Measurements from ENCODE around the gene ZNF32. TPM values are rescaled to one million over a fixed set of nuclear protein-coding genes. Genes with fewer than 3 reads are reported as not detected.

Gene ZNF32
- 25.7 TPM for total RNA-seq (ENCODE audit: unreplicated experiment)
- long read RNA-seq, transcript ZNF32-201 (3 exons, 1,137 nt), result major isoform, 9 of 22 reads
- long read RNA-seq, partial matches to known transcripts, result 0 of 22 reads
- long read RNA-seq, other reads (novel, unspliced or antisense), result 12 of 22 reads

GRCh38 chr10:43648398-43649184, at the start of gene ZNF32:
Gene ZNF32 (minus strand): TSS chr10:43648881. CDS start chr10:43646133, 2,748 bp downstream.
- peaks cover 38% of the 10 kb centered on the region for H3K36me3 Mint-ChIP-seq (ENCODE audit: low read depth, unreplicated experiment)
- TF ChIP-seq CTCF (IDR thresholded peaks at IDR 0.05; ENCODE audit: unreplicated experiment), result no peak
- peaks cover 4% of the 10 kb centered on the region for H3K27me3 Mint-ChIP-seq (ENCODE audit: unreplicated experiment)
- DNase-seq (ENCODE audit: low spot score), result peak; percentile 83
- H3K4me3 Mint-ChIP-seq (ENCODE audit: unreplicated experiment), result peak within 1 kb of the TSS; percentile 93
- peaks cover 28% of the 10 kb centered on the region for H3K9me3 Mint-ChIP-seq (ENCODE audit: unreplicated experiment)
- no peak within 1 kb of the TSS for H3K27ac Mint-ChIP-seq (ENCODE audit: unreplicated experiment)
- peaks cover 4% of the 10 kb centered on the region for H3K4me1 Mint-ChIP-seq (ENCODE audit: unreplicated experiment)

- Mint-ChIP-seq H3K36me3 (ENCODE audit: low read depth, unreplicated experiment) (no peaks in the 10 kb centered on the region), H3K9me3 (ENCODE audit: unreplicated experiment) (no peaks in the 10 kb centered on the region), H3K4me3 (ENCODE audit: unreplicated experiment) (no peak overlapping the region), H3K4me1 (ENCODE audit: unreplicated experiment) (peaks cover 5% of the 10 kb centered on the region), H3K27me3 (ENCODE audit: unreplicated experiment) (peaks cover 2% of the 10 kb centered on the region), H3K27ac (ENCODE audit: unreplicated experiment) (no peak overlapping the region)
- DNase-seq (ENCODE audit: low spot score), result no peak
- TF ChIP-seq CTCF (IDR thresholded peaks at IDR 0.05; ENCODE audit: unreplicated experiment), result no peak
These were observed 49.5 kb upstream of the ZNF32 start for GRCh38 chr10:43698156-43698555.

GRCh38 chr10:43696909-43697483, 48.3 kb upstream of the ZNF32 start:
- no peak for TF ChIP-seq CTCF (IDR thresholded peaks at IDR 0.05; ENCODE audit: unreplicated experiment)
- Mint-ChIP-seq H3K27me3 (ENCODE audit: unreplicated experiment) (peaks cover 2% of the 10 kb centered on the region), H3K27ac (ENCODE audit: unreplicated experiment) (no peak overlapping the region), H3K4me3 (ENCODE audit: unreplicated experiment) (no peak overlapping the region), H3K36me3 (ENCODE audit: low read depth, unreplicated experiment) (no peaks in the 10 kb centered on the region), H3K4me1 (ENCODE audit: unreplicated experiment) (peaks cover 5% of the 10 kb centered on the region), H3K9me3 (ENCODE audit: unreplicated experiment) (no peaks in the 10 kb centered on the region)
- no peak for DNase-seq (ENCODE audit: low spot score)

- Mint-ChIP-seq H3K9me3 (ENCODE audit: unreplicated experiment) (no peaks in the 10 kb centered on the region), H3K4me3 (ENCODE audit: unreplicated experiment) (no peak overlapping the region), H3K27me3 (ENCODE audit: unreplicated experiment) (peaks cover 2% of the 10 kb centered on the region), H3K27ac (ENCODE audit: unreplicated experiment) (no peak overlapping the region), H3K36me3 (ENCODE audit: low read depth, unreplicated experiment) (no peaks in the 10 kb centered on the region), H3K4me1 (ENCODE audit: unreplicated experiment) (peaks cover 5% of the 10 kb centered on the region)
- no peak for DNase-seq (ENCODE audit: low spot score)
- no peak for TF ChIP-seq CTCF (IDR thresholded peaks at IDR 0.05; ENCODE audit: unreplicated experiment)
These were observed 47.0 kb upstream of the ZNF32 start for GRCh38 chr10:43695730-43696129.

- H3K27me3 Mint-ChIP-seq (ENCODE audit: unreplicated experiment), result peaks cover 1% of the 10 kb centered on the region
These were observed 46.6 kb upstream of the ZNF32 start for GRCh38 chr10:43695321-43695720.

More at GRCh38 chr10:43695321-43695720, 46.6 kb upstream of the ZNF32 start:
- no peak for TF ChIP-seq CTCF (IDR thresholded peaks at IDR 0.05; ENCODE audit: unreplicated experiment)
- Mint-ChIP-seq H3K4me3 (ENCODE audit: unreplicated experiment) (no peak overlapping the region), H3K27ac (ENCODE audit: unreplicated experiment) (peak overlapping the region; percentile 18), H3K36me3 (ENCODE audit: low read depth, unreplicated experiment) (no peaks in the 10 kb centered on the region), H3K4me1 (ENCODE audit: unreplicated experiment) (peaks cover 5% of the 10 kb centered on the region), H3K9me3 (ENCODE audit: unreplicated experiment) (no peaks in the 10 kb centered on the region)
- DNase-seq (ENCODE audit: low spot score), result no peak

Data from endothelial cell (in vitro differentiated cells).